HG02938 (cell line): ENCODE measurements around the gene PSMD2.

Experiments used
- ATAC-seq: cut with Tn5 transposase; IDR thresholded peaks from one replicate; pipeline ENCODE4 v1.9.1; 2021; ENCODE audit warnings: mild to moderate bottlenecking, moderate library complexity; ENCODE audit not compliant: unreplicated experiment

The PSMD2 gene

DNA sequence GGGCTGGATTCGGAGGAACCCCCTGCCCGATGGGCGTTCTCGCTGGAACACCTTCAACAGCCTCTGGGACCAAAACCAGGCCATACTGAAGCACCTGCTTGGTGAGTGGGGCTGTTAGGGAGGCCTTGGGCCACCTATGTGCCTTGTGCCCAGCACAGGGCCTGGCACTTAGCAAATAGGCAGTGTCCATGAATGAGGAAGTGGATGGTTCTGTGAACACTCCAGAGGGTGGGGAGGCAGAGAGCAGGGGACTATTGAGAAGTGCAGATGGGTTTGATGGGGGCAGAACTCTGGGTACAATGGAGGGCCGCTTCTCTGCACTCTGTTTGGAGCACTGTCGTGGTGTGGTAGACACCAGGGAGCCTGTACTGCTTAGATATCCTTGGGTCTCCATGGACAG, 21.7 kb upstream of the PSMD2 start:
- no peak for ATAC-seq

DNA sequence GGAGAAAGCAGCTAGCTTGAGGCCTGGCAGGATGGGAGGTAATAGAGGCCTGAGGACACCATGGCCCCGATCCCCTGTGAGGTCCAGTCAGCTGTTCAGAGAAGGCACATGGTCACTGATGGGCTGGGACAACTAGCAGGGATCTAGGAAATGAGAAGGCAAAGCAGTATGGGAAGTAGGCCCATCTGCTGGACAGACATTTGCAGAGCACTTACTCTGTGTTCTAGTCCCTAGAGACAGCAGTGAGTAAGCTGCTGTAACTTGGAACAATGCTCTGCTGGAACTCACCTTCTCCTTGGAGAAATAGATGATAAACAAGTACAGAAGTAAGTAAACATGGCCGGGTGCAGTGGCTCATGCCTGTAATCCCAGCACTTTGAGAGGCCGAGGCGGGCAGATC, 16.1 kb upstream of the PSMD2 start:
- no peak for ATAC-seq

DNA sequence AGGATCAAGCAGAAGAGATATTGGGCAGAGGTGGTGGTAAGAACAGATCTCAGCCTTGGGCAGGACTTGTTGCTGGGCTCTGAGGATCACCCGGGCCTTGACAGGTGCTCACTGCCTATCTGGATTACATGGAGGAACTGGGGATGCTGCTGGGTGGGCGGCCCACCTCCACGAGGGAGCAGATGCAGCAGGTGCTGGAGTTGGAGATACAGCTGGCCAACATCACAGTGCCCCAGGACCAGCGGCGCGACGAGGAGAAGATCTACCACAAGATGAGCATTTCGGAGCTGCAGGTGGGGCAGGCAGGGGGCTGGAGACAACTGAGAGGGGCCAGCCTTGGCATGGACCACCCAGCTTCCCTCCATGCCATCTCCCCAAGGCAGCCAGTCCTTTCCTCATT, 15.4 kb upstream of the PSMD2 start:
- ATAC-seq = no peak

DNA sequence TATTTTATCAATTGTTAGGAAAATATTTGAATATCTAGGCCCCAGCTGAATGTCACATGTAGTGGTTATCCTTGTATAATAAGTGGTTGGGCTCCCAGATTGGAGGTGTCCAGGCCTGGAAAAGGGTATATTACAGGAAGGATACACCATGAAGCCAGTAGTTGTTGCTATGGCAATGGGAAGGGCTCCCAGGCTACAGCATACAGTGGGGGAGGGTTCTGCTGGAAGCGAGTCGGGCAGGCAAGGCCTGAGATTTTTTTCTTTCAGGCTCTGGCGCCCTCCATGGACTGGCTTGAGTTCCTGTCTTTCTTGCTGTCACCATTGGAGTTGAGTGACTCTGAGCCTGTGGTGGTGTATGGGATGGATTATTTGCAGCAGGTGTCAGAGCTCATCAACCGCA, 14.3 kb upstream of the PSMD2 start:
- ATAC-seq = no peak

DNA sequence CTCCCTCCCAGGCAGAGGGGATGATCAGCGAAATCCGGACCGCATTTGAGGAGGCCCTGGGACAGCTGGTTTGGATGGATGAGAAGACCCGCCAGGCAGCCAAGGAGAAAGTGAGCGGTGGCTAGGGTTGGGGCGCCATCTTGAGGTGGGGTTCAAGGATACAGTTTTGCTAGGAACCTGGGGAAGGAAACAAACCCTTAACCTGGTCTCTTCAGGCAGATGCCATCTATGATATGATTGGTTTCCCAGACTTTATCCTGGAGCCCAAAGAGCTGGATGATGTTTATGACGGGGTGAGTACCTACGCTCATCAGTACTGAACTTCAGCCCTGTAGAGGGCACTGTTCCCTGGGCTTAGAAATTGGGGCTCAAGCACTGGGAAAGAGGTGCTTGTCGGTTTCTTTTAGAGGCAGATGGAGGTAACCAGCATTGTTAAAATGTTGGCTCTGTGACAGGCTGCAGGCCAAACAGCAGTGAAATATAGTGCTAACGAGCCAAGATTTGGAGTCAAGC, 9.6 kb upstream of the PSMD2 start:
- no peak for ATAC-seq

DNA sequence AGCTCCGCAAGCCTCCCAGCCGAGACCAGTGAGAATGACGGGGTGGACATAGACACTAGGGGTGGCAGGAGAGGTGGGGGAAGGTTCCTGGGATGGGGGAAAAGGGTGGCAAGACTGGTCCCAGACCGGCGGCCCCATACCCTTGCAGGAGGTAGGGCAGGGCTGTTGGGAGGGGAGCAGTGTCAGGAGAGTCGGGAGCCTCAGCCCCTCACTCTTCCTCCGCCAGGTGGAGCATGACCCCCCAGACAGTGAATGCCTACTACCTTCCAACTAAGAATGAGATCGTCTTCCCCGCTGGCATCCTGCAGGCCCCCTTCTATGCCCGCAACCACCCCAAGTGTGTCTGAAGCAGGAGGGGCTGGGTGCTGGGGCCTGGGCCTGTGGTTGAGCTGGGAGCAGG, 8.7 kb upstream of the PSMD2 start:
- no peak for ATAC-seq

DNA sequence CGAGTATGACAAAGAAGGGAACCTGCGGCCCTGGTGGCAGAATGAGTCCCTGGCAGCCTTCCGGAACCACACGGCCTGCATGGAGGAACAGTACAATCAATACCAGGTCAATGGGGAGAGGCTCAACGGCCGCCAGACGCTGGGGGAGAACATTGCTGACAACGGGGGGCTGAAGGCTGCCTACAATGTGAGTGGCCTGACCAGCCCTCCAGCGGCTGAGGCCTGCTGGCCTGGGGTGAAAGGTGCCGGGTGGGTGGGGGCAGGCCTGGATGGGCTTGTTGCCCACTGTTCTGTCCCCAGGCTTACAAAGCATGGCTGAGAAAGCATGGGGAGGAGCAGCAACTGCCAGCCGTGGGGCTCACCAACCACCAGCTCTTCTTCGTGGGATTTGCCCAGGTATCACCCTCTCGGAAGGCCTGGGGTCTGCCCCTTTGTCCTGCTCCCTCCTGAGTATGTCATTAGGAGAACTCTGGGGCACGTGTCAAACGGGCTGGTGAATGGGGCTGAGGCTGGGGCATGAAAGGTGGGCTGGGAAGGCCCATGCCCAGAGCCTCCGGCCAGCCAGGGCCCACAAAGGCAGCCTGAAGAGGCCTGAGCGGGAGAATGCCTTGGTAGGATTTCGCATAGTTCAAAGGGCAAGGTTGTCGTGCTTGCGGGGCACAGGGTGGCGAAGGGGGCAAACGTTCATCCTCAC, 7.8 kb upstream of the PSMD2 start:
- no peak for ATAC-seq

DNA sequence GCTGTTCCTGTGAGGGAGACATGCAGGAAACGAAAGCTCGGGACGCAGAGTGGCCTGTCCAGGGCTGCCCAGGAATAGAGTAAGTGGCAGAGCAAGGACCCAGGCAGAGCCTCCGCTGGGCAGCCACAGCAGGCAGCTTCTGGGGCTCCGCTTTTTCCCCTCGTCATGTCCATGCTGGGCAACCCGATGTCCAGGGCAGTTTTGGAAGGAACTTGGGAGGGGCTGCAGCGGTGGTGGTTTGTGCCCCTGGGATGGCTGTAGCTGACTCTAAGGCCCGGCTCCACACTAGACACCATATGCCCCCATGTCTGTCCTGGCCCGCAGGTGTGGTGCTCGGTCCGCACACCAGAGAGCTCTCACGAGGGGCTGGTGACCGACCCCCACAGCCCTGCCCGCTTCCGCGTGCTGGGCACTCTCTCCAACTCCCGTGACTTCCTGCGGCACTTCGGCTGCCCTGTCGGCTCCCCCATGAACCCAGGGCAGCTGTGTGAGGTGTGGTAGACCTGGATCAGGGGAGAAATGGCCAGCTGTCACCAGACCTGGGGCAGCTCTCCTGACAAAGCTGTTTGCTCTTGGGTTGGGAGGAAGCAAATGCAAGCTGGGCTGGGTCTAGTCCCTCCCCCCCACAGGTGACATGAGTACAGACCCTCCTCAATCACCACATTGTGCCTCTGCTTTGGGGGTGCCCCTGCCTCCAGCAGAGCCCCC, 7.1 kb upstream of the PSMD2 start:
- no peak for ATAC-seq

DNA sequence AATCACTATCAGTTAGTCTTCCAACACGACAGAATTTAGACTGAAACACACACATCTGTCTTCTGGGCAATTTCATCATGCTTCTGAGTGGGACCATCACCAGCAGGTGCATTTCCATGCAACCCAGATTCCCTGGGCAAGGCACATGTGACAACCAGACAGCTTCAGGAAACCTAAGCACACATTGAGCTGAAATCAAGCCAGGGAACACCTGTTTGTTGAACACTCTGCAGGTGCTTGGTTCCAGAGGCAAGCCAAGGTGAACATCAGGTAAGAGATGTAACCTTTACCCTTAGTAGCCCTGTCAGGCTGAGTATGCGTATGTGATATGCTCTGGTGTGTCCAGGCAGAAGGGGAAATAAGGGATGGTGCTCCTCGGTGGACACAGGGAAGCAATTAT, 3.3 kb upstream of the PSMD2 start:
- no peak for ATAC-seq

DNA sequence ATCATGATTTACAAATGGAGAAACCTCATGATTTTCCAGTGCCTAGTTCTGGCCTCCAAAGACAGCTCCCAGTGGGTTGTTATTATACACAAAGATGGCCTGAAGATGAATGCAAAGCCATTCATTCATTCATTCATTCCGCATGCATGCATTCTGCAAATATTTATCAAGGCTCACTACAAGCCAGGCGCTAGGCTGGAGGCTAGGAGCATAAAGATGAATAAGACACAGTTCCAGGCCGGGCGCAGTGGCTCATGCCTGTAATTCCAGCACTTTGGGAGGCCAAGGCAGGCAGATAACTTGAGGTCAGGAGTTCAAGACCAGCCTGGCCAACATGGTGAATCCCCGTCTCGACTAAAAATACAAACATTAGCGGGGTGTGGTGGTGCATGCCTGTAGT, 2.4 kb upstream of the PSMD2 start:
- ATAC-seq = no peak

DNA sequence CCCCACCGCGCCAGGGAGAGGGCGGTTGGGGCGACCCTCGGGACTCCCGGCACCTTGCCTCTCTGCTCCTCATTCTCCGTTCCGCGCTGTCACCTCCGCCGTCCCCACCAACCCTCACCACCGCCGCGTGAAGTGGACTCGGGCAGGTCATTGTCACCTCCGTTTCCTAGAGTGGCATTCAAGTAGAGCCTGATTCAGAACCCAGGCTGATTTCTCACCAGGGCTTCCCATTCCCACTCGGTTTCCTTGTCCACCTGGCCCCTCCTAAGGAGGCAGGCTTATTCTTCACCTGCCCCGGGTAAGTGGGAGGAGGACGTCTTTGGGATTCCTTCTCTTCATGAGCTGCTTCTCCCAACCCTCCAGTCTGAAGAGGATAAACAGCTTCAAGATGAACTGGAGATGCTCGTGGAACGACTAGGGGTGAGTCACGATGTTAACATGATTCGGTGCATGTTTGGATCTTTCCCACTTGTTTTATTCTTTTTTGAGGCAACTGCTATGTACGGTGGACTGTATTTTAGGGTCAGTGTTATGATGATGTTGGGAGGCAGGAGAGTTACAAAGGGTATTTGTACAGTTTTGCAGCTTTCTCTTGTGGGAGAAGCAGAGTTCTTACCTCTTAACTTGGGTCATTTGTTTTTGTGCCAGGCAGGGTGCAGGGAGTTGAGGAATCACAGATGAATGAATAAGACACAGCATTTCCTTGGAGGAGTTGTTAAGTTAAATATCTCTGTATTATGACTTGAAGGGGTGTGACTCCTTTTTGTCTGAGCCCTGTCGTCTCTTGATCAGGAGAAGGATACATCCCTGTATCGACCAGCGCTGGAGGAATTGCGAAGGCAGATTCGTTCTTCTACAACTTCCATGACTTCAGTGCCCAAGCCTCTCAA, 692 bp downstream of the PSMD2 start:
- ATAC-seq = no peak

DNA sequence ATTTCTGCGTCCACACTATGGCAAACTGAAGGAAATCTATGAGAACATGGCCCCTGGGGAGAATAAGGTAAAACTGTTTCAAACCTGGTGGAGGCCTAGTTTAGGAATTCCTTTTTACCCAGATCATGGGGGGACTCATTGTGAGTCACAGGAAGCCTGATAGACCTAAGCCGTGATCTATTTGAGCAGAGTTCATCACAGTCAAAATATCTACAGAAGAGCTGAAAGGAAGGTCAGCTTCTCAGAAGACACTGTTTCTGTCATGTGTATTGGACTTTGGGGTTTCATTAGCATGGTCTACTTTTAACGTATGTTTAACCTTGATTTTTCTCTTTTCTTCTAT, 1.3 kb downstream of the PSMD2 start:
- ATAC-seq = no peak

DNA sequence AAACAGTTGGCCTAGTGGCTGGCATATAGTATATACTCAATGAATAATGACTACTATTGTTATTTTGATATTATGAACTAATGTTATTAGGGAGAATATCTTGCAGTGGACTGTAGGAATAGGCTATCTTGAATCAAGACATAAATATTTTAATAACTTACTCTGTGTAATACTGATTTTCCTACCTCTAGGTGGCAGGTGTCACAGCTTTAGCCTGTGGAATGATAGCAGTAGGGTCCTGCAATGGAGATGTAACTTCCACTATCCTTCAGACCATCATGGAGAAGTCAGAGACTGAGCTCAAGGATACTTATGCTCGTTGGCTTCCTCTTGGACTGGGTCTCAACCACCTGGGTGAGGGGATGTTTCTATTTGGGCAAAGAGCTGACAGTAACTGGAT, 6.5 kb downstream of the PSMD2 start:
- ATAC-seq = no peak

DNA sequence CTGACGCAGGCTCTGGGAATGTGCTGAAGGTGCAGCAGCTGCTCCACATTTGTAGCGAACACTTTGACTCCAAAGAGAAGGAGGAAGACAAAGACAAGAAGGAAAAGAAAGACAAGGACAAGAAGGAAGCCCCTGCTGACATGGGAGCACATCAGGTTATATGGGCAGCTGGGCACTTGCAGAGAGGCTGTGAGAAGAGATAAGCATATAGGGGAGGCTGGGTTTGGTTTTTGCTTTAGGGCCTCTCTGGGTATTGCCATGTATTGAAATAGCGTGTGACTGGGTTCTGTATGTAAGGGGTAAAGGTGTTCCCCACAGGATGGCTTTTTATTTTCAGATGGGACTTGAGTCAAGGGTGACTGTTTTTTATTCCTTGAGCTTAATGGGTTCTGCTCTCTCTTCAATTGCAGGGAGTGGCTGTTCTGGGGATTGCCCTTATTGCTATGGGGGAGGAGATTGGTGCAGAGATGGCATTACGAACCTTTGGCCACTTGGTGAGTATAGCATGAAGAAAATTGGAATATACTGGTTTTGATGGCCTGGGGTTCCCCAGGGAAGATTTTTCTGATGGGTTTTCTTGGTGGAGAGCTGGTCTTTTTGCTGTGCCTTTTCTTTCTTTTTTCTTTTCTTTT, 7.4 kb downstream of the PSMD2 start:
- ATAC-seq = no peak

DNA sequence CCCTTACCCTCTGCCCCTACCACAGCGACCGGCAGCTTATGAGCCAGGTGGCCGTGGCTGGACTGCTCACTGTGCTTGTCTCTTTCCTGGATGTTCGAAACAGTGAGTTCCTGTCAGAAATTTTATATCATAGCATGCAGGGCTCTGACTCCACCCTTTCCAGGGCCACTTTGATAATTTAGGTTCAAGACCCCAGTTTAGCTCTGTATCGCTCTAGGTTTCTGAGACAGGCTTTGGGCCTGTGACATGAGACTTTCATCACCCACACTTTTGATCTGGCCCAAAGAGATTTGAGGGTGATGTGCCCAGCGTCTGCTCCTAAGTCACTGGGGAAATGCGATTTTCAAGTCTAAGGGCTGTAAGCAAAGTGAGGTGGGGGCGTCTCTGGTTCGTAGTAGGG, 8.9 kb downstream of the PSMD2 start:
- ATAC-seq = no peak

DNA sequence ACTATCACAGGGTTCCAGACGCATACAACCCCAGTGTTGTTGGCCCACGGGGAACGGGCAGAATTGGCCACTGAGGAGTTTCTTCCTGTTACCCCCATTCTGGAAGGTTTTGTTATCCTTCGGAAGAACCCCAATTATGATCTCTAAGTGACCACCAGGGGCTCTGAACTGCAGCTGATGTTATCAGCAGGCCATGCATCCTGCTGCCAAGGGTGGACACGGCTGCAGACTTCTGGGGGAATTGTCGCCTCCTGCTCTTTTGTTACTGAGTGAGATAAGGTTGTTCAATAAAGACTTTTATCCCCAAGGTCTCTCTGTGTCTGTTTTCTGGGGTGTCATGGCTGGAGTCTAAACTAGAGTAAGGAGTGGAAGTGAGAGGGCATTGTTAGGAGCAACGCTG, 9.7 kb downstream of the PSMD2 start:
- no peak for ATAC-seq

DNA sequence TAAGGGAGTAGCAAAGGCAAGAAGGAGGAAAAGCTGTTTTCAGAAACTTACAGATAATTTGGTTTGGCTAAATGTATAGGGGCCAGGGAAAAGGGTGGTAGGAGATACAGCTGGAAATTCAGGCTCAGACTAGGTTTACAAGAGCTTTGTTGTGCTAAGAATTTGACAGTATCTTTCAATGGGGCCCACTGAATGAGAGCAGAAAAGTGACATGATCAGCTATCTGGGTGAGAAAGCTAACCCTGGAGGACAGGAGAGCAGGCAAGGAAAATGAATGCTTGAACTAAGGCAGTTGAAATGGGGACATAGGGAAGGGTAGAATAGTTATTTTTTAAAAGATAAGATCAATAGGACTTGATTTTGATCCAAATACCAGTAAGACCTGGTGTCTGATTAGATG, 12.6 kb downstream of the PSMD2 start:
- ATAC-seq = no peak

DNA sequence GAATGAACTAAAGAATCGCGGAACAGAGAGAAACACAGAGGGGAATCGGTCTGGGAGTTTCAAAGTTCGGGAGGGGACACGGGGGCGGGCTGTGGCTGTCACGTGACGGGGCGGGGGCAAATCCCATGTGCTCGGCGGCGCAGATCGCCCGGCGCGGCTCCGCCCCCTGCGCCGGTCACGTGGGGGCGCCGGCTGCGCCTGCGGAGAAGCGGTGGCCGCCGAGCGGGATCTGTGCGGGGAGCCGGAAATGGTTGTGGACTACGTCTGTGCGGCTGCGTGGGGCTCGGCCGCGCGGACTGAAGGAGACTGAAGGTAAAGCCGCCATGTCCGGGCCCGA, 15.3 kb downstream of the PSMD2 start, which contains the start of gene EIF4G1:
Gene EIF4G1 (plus strand): TSS at position 244 of the 337 bp plus-strand sequence. CDS start 1,191 bp downstream, outside the sequence.
- peak; percentile 76 for ATAC-seq

DNA sequence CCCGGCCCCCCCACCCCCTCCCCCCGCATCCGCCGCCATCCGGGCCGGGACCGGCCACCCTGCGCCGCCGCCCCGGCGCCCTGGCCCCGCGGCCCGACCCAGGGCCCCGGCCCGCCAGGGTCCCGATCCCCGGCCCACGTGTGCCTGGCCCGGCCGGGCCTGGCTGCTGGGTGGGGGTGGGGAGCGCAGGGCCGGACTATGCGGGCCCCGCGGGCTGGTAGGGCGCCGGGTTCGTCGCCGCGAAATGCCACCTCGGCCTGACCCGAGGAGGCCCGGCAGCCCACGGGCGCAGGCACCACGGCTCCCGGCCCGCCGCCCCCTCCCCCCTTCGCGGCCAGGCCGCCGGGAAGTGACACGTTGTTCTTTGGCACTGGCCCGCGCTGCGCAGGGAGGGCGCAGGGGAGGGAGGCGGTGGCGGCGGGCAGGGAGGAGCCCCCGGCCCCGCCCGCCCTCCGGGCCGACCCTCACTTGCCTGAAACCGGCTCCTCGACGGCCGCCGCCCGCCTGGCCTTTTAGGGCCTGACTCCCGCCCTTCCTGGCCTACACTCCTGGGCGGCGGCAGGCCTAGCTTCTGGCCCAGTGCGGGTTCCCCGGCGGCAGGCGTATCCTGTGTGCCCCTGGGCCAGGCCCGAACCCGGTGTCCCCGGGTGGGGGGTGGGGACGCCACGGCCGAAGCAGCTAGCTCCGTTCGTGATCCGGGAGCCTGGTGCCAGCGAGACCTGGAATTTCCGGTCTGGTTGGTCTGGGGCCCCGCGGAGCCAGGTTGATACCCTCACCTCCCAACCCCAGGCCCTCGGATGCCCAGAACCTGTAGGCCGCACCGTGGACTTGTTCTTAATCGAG, 15.9 kb downstream of the PSMD2 start:
- peak; percentile 31 for ATAC-seq

DNA sequence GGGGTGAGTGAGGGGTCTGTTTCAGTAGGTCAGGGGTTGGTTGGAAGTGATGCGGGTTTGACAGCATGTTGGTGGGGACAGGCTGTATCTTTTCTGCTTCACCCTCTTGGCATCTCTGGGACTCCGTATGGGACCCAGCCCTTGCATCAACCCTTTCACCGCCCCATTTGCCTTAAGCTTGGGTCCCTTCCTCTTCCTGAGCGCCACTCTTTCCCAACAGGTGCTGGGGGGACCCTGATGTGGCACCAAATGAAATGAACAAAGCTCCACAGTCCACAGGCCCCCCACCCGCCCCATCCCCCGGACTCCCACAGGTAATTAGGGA, 16.5 kb downstream of the PSMD2 start:
- peak; percentile 5 for ATAC-seq
